Measurements from ENCODE around the gene ERCC6L2. TPM values are rescaled to one million over a fixed set of nuclear protein-coding genes. Genes with fewer than 3 reads are reported as not detected.

ERCC6L2 gene
- polyA plus RNA-seq, 1 donor from 2014 or later = 72.6 TPM

DNA sequence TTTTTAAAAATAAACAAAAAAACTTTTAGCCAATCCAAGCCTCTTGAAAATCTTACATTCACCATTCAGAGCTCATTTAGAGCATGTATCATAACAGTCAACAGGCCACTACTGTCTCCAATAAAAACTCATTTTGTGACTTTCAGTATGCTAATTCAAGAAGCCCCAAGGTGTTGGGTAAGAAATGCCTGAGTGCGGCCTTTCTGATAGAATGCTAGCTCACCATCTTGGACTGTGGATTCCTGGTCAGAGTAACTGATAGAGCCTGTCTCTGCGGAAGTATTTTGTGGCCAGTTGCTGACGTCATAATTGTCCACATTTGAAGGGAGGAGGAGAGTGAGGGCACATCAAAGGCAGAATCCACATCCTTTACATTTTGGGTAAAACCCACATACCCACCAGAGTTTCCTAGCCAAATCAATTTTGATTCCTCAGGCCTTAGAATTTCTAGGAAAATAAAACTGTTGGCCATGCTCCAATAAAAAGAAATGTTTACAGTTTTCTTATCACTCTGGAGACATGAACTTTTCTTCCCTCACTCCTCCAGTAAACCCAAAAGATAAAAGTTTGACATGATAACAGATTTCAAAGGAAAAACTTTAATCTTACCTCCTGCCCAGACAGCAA, 41.1 kb upstream of the ERCC6L2 start:
- Histone ChIP-seq H3K9me2 (ENCODE audit: insufficient read depth, low read length) (no peaks in the 10 kb centered on the region), H3K9ac (ENCODE audit: low read length) (no peak overlapping the region), H4K20me1 (ENCODE audit: insufficient read depth) (no peaks in the 10 kb centered on the region), H3K27me3 (ENCODE audit: insufficient read depth, low read depth, low read length) (no peaks in the 10 kb centered on the region), H3K4me3 (ENCODE audit: low read length) (no peak overlapping the region), H2AFZ (ENCODE audit: low read depth, low read length) (no peak overlapping the region), H3K27ac (ENCODE audit: low read length) (no peak overlapping the region), H3K36me3 (ENCODE audit: insufficient read depth, low read length) (no peaks in the 10 kb centered on the region), H3K4me2 (ENCODE audit: low read length) (no peak overlapping the region), H3K9me3 (ENCODE audit: low read length) (no peaks in the 10 kb centered on the region), H3F3A (ENCODE audit: insufficient read depth, low read length, poor library complexity, severe bottlenecking) (no peaks in the 10 kb centered on the region), H3K79me2 (replicated peaks; ENCODE audit: insufficient read depth, low read length) (no peaks in the 10 kb centered on the region)
- TF ChIP-seq, protein P1, sequence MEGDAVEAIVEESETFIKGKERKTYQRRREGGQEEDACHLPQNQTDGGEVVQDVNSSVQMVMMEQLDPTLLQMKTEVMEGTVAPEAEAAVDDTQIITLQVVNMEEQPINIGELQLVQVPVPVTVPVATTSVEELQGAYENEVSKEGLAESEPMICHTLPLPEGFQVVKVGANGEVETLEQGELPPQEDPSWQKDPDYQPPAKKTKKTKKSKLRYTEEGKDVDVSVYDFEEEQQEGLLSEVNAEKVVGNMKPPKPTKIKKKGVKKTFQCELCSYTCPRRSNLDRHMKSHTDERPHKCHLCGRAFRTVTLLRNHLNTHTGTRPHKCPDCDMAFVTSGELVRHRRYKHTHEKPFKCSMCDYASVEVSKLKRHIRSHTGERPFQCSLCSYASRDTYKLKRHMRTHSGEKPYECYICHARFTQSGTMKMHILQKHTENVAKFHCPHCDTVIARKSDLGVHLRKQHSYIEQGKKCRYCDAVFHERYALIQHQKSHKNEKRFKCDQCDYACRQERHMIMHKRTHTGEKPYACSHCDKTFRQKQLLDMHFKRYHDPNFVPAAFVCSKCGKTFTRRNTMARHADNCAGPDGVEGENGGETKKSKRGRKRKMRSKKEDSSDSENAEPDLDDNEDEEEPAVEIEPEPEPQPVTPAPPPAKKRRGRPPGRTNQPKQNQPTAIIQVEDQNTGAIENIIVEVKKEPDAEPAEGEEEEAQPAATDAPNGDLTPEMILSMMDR (IDR thresholded peaks at IDR 0.05; ENCODE audit: poor library complexity, severe bottlenecking) = no peak
- TF ChIP-seq EP300 (conservative IDR thresholded peaks at IDR 0.05; ENCODE audit: poor library complexity, severe bottlenecking) (no peak), TAF1 (IDR thresholded peaks at IDR 0.05; ENCODE audit: low read depth) (no peak), MXI1 (conservative IDR thresholded peaks at IDR 0.05; ENCODE audit: poor library complexity, severe bottlenecking) (no peak), RAD21 (conservative IDR thresholded peaks at IDR 0.05) (no peak), SMC3 (conservative IDR thresholded peaks at IDR 0.05; ENCODE audit: poor library complexity) (no peak), REST (IDR thresholded peaks at IDR 0.05; ENCODE audit: borderline replicate concordance) (no peak), POLR2AphosphoS5 (IDR thresholded peaks at IDR 0.05) (no peak), EZH2 (IDR thresholded peaks at IDR 0.05; ENCODE audit: borderline replicate concordance, insufficient read depth, low read length, poor library complexity, severe bottlenecking) (no peak)

DNA sequence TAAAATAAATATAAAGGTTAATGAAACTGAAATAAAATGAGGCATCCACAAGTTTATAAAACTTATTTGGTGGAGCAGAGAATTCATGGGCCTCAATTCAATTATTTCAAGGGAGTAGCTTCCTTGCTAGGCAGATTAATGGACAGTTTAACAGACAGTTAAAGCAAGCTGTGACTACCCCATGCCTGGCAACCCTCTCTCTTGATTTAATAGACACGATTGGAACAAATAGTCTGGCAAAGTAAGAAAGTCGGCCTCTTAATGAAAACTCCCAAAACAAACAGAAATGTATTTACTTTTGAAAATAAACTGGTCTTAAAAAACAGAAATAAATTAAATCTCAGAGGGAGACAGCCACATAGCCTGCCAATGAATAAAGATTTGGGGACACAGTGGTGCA, 40.1 kb upstream of the ERCC6L2 start:
- no peak for TF ChIP-seq RAD21 (conservative IDR thresholded peaks at IDR 0.05)
- Histone ChIP-seq H3K27ac (ENCODE audit: low read length) (no peak overlapping the region), H4K20me1 (ENCODE audit: insufficient read depth) (no peaks in the 10 kb centered on the region), H3F3A (ENCODE audit: insufficient read depth, low read length, poor library complexity, severe bottlenecking) (no peaks in the 10 kb centered on the region), H3K4me3 (ENCODE audit: low read length) (no peak overlapping the region), H3K9ac (ENCODE audit: low read length) (no peak overlapping the region), H3K36me3 (ENCODE audit: insufficient read depth, low read length) (no peaks in the 10 kb centered on the region), H3K9me2 (ENCODE audit: insufficient read depth, low read length) (no peaks in the 10 kb centered on the region), H3K4me2 (ENCODE audit: low read length) (no peak overlapping the region), H3K27me3 (ENCODE audit: insufficient read depth, low read depth, low read length) (no peaks in the 10 kb centered on the region), H3K79me2 (replicated peaks; ENCODE audit: insufficient read depth, low read length) (no peaks in the 10 kb centered on the region), H2AFZ (ENCODE audit: low read depth, low read length) (no peak overlapping the region), H3K9me3 (ENCODE audit: low read length) (no peaks in the 10 kb centered on the region)

Measured in neural cell (in vitro differentiated cells).